ENCODE results near the gene ATCAY. TPM values are rescaled to one million over a fixed set of nuclear protein-coding genes. Genes with fewer than 3 reads are reported as not detected.
A peak's percentile ranks its signal among the peaks of the same experiment; 100 is the strongest.

ATCAY gene
- total and polyA plus RNA-seq, 2 of the 13 experiments (the other 11 are each of a cell fraction or from before 2014, with no cell fraction given) = not detected

DNA sequence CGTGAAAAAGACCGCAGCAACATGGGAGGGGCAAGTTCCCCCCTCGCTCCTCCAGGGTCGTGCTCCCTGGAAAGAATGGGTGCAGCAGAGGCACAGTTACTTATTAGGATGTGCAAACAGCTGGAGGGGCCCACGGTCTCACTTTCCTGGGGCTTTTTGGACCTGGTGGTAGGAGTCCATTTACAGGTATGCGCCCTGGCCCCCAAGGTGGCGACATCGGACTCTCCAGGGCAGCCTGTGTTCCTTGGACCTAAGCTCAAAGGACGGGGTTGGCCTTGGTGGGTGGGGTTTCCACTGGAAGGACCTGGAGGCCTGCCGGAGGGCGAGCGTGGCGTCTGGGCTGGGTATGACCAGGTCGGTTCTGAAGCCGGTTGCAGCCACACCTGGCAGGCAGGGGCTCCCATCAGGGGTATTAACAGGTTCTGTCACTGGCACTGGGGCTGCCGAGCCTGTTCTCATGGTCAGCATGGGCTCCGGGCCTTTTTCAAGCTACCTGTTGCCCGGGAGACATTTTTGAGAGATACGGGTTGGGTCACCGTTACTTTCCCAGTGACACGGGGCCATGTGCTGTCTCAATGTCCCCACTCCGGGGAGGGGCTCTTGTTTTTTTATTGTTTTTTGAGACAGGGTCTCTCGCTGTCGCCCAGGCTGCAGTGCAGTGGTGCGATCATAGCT, 17.5 kb upstream of the ATCAY start (continued):
- TF ChIP-seq, protein P1, sequence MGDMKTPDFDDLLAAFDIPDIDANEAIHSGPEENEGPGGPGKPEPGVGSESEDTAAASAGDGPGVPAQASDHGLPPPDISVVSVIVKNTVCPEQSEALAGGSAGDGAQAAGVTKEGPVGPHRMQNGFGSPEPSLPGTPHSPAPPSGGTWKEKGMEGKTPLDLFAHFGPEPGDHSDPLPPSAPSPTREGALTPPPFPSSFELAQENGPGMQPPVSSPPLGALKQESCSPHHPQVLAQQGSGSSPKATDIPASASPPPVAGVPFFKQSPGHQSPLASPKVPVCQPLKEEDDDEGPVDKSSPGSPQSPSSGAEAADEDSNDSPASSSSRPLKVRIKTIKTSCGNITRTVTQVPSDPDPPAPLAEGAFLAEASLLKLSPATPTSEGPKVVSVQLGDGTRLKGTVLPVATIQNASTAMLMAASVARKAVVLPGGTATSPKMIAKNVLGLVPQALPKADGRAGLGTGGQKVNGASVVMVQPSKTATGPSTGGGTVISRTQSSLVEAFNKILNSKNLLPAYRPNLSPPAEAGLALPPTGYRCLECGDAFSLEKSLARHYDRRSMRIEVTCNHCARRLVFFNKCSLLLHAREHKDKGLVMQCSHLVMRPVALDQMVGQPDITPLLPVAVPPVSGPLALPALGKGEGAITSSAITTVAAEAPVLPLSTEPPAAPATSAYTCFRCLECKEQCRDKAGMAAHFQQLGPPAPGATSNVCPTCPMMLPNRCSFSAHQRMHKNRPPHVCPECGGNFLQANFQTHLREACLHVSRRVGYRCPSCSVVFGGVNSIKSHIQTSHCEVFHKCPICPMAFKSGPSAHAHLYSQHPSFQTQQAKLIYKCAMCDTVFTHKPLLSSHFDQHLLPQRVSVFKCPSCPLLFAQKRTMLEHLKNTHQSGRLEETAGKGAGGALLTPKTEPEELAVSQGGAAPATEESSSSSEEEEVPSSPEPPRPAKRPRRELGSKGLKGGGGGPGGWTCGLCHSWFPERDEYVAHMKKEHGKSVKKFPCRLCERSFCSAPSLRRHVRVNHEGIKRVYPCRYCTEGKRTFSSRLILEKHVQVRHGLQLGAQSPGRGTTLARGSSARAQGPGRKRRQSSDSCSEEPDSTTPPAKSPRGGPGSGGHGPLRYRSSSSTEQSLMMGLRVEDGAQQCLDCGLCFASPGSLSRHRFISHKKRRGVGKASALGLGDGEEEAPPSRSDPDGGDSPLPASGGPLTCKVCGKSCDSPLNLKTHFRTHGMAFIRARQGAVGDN (CRISPR knock-in tag; IDR thresholded peaks at IDR 0.05) = 0 out of 2 replicates have a peak, but pooled peaks have one; percentile 8
- TF ChIP-seq, protein P2, sequence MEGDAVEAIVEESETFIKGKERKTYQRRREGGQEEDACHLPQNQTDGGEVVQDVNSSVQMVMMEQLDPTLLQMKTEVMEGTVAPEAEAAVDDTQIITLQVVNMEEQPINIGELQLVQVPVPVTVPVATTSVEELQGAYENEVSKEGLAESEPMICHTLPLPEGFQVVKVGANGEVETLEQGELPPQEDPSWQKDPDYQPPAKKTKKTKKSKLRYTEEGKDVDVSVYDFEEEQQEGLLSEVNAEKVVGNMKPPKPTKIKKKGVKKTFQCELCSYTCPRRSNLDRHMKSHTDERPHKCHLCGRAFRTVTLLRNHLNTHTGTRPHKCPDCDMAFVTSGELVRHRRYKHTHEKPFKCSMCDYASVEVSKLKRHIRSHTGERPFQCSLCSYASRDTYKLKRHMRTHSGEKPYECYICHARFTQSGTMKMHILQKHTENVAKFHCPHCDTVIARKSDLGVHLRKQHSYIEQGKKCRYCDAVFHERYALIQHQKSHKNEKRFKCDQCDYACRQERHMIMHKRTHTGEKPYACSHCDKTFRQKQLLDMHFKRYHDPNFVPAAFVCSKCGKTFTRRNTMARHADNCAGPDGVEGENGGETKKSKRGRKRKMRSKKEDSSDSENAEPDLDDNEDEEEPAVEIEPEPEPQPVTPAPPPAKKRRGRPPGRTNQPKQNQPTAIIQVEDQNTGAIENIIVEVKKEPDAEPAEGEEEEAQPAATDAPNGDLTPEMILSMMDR (CRISPR knock-in tag; IDR thresholded peaks at IDR 0.05) = peak; percentile 60
- TF ChIP-seq TEAD3 (CRISPR knock-in tag; optimal IDR thresholded peaks at IDR 0.05; ENCODE audit: borderline replicate concordance) (peak; percentile 27), HDAC2 (CRISPR knock-in tag; IDR thresholded peaks at IDR 0.05) (no peak), HNF4G (IDR thresholded peaks at IDR 0.05; ENCODE audit: borderline replicate concordance, low read depth, low read length) (peak; percentile 63), HNF4G (CRISPR knock-in tag; IDR thresholded peaks at IDR 0.05; ENCODE audit: borderline replicate concordance, low read depth) (no peak)
- TF ChIP-seq, protein P3, sequence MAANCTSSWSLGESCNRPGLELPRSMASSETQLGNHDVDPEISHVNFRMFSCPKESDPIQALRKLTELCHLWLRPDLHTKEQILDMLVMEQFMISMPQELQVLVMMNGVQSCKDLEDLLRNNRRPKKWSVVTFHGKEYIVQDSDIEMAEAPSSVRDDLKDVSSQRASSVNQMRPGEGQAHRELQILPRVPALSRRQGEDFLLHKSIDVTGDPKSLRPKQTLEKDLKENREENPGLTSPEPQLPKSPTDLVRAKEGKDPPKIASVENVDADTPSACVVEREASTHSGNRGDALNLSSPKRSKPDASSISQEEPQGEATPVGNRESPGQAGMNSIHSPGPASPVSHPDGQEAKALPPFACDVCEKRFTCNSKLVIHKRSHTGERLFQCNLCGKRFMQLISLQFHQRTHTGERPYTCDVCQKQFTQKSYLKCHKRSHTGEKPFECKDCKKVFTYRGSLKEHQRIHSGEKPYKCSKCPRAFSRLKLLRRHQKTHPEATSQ (CRISPR knock-in tag; IDR thresholded peaks at IDR 0.05; ENCODE audit: borderline replicate concordance) = no peak
